Stimulated activated CD8-positive, alpha-beta memory T cell treated with anti-CD3 and anti-CD28 coated beads, Interleukin-4, amount 100 ng/mL, for 48 hours (primary cell): ENCODE measurements around the gene ANKMY2.
"Not testable (repeated sequence)": the region's sequence is repeated elsewhere in the genome, so short reads cannot be mapped to it uniquely, and the experiment has no call there.

Experiments
- DNase-seq: peaks from one replicate; pipeline ENCODE4 v3.0.0-alpha.2; 2020

Gene ANKMY2

GRCh38 chr7:16616542-16616941 is 29.0 kb downstream of the ANKMY2 start:
- DNase-seq: no peak

DNA sequence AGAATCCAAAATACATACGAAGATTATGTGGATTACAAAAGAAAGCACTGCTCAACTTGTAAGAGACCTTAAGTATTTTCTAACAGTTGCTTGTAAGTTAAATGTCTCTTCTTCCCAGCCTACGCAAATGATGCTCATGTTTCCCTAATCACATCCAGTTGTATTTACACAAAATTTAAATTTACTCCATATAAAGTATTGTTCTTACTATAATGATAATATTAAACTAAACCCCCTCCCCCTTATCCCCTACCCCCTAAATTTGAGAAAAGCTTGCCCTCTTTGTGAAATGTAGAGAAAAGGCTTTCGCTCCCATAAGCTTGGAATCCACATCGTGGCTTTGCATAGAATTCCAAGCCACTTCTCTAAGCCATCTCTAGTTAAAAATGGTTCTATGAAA is 29.4 kb downstream of the ANKMY2 start:
- no peak for DNase-seq

DNA sequence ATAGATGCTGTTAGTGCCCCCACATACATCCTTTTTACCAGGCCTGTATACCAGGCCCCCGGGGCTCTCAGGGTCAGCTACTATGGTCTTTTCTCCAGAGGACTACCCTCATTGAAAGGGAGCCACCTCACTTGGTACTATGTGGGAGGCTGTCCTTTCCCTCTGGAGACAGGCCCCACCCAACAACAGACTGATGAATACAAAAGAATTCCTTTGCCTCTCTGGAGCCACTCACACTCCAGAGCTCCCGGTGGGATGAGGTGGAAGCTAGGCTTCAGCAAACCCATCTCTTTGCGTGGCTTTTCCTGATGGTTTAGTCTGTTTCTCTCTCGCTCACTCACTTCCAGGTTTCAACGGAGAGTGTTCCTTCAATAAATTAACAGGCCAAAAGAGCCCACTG is 30.3 kb downstream of the ANKMY2 start:
- DNase-seq: no peak

- DNase-seq: no peak
Observed at GRCh38 chr7:16611711-16612110, 33.8 kb downstream of the ANKMY2 start.

DNA sequence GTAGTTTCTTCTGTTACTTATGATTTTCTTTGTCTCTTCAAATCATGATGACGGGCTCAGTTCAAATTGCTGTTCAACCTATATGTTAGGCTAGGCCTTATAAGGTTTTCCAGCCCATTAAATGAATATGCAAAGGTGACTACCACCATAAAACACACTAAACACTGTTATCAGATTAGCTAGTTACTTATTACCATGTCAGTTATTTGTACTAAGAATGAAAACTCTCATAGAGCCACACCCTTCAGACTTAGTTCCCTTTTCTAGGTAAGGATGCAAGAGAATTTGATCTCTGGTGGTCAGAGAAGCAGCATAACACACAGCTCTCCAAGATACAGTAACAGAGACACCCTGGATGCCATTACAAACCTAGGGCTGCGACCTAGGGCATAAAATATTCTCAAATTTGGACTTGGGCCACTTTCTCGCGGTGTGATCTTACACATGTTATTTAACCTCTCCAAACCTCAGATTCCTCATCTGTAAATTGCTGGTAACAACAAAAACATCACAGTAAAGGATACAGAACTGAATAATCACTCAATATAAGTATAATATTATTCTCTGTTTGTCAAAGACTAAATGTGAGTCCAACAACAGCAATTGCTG is 35.6 kb downstream of the ANKMY2 start:
- no peak for DNase-seq

DNA sequence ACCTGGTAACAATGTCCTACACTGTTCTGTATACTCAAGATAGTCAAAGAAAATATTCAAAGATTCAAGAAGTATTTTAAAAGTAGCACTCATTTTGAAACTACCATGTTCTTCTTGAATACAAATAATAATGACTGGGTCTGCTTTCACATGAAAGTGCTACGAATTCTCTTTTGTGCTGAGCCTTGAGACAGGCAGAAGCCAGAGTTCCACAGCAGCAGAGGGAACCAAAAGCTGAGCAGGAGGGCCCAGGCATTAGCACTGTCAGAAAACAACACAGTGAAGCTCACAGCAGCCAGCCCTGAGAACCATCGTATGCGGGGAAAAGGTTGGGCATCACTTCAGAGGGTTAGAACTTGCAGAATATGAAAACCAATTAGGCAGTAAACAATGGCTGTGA is 38.9 kb downstream of the ANKMY2 start:
- DNase-seq: no peak

DNA sequence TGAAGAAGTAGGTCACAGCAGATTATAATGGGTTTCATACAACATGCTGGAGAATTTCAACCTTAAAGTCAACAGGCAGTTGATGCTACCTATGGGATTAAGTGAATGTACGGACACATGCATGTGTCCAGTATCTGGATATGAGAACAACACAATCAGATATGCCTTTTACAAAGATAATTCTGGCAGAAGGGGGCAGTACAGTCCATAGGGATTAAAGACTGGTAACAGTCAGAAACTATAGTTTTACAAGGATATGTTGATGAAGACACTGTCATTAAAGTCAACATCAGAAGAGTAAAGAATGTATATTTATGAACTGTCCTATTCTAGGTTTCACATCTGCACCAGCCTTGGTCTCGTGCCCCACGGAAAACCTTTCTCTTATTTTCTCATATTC is 41.5 kb downstream of the ANKMY2 start:
- no peak for DNase-seq

- no peak for DNase-seq
Observed at GRCh38 chr7:16603633-16604032, 41.9 kb downstream of the ANKMY2 start.

DNA sequence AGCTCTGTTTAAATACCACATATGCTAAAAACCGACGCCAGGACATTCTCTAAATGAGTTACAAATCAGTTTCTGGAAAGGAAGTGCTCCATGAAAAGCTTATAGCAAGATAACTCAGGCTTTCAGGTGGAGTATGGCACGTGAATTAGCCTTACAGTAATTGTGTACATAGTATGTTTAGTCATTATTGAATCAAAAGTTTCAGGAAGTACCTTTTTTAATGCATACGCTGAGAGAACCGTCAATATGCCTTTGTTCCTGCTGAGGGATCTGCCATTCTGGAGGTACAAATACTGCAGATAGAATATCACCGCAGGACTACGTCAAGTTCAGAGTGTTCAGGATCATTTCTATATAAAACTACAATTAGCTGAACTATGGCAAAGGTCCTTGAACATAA is 45.7 kb downstream of the ANKMY2 start:
- no peak for DNase-seq

- no peak for DNase-seq
Observed at GRCh38 chr7:16598015-16598414, 47.5 kb downstream of the ANKMY2 start.

- not testable (repeated sequence) for DNase-seq
Observed at GRCh38 chr7:16595596-16595995, 50.0 kb downstream of the ANKMY2 start.

DNA sequence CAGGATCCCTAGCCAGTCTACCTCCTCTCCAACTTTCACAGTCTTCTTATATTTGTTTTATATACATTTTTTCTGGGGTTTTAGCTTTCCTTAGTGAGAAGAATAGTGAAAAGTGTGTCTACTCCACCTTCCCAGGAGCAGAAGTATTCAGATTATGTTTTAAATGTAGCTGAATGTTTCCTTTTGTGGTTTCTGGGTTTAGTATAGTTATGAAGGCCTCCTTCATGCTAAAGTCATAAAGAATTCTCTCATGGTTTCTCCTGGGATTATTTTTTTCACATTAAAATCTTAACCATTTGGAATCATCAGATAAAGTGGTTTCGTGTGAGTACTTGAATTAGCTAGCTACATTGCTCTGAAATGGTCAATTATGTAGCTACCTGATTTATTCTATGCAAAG is 50.9 kb downstream of the ANKMY2 start:
- DNase-seq: no peak

DNA sequence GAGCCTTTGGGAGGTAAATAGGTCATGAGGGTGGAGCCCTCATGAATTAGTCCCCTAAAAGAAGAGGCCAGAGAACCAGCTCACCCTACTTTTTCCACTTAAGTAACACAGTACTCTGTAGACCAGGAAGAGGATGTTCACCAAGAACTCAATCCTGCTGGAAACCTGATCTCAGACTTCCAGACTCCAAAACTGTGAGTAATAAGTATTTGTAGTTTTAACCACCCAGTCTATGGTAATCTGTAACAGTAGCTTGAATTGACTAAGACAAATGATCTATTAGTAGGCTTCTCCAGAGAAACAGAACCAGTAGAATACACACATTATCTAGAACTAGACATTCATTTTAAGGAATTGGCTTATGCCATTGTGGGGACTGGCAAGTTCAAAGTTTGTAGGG is 51.5 kb downstream of the ANKMY2 start:
- no peak for DNase-seq

DNA sequence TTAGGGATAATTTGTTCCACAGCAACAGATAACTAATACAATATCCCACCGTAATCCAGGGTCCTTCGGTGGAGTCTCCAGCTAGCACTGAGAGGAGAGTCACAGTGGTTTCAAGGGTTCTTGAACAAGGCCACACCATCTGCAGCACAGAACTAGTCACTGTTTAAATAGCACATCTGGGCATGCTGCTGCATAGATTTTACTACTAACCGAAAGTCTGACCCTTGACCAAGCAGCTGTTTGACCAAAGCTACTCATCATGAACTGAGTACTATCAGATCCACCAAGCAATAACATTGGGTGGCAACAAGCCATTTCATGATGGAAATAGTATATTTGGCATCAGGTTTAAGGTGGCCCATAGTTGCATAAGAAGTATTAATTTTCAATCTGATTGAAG is 53.2 kb downstream of the ANKMY2 start:
- no peak for DNase-seq

DNA sequence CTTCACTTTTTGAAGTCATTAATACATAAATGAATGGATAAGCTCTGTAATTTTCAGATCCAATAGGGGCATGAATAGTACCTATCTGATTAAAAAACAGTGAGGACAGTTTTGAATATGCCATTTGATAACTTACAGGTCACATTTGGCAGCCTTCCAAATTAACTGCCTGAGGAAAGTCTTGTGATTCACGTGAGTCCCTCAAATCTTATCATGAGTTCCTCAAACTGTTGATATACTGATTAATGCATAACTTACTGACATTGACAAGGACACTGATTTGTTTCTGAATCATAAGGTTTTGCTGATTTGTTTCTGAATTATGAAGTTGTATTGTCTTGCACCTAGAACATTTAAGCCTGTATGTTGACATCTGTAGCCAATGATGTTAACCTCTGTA is 55.1 kb downstream of the ANKMY2 start:
- DNase-seq: no peak

- no peak for DNase-seq
Observed at GRCh38 chr7:16589881-16590280, 55.7 kb downstream of the ANKMY2 start.

GRCh38 chr7:16587790-16588189 is 57.8 kb downstream of the ANKMY2 start:
- no peak for DNase-seq

GRCh38 chr7:16587129-16587528 is 58.4 kb downstream of the ANKMY2 start:
- no peak for DNase-seq

DNA sequence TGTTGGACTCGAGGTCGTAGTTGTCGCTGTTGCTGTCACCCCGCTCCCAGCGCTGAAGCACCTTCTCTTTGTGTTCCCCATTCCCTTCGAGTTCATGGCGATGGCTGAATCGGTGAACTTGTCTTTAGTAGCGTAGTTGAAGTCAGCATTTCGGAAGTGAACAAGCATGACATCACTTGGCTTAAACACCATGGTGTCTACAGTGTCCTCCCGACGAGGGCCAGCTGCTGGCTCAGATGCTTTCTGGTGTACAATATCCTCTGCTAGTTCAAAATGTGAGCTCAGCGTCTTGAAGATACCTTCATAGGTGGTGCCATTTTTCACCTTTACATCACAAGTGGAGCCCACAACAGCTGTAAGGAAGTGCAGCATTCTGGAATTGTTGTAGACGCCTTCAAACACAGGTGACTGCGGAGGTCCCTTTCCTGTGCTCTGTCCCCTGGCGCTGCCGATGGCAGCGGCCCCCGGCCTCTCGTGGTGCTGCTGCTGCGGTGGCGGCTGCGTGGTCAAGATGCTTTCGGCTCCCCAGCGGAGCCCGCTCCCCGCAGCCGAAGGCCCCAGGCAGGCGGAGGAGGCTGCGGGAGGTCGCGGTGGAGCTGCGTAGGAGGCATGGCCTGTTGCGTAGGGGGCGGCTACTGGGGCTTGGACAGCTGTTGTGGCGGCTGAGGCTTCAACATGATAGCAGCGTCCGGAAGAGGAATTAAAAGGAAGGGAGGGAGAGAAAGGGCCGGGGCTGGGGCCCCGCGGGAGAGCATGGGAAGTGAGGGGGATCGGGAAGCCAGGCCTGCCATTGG is 59.3 kb downstream of the ANKMY2 start:
- DNase-seq: no peak

GRCh38 chr7:16585540-16585939 is 60.0 kb downstream of the ANKMY2 start:
- no peak for DNase-seq

- no peak for DNase-seq
Observed at GRCh38 chr7:16583834-16584233, 61.7 kb downstream of the ANKMY2 start.

DNA sequence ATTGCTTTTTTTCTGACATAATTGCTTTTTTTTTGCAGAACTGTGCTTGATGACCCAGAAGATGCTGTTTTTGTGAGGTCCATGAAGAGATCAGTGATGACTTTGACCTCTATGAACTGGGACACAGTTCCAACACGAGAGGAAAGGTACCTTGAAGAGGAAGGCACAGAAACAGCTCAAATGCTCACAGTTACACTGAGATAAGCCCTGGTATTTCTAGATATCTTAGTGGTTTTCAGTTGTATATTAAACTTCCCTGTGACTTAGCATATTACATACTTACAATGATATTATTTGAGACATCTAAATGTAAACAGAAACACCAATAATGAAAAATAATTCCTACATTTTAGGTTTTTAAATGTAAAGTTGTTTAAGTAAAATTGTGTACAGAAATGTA is 64.3 kb downstream of the ANKMY2 start:
- no peak for DNase-seq

- no peak for DNase-seq
Observed at GRCh38 chr7:16579216-16579615, 66.3 kb downstream of the ANKMY2 start.

- no peak for DNase-seq
Observed at GRCh38 chr7:16571941-16572340, 73.6 kb downstream of the ANKMY2 start.

DNA sequence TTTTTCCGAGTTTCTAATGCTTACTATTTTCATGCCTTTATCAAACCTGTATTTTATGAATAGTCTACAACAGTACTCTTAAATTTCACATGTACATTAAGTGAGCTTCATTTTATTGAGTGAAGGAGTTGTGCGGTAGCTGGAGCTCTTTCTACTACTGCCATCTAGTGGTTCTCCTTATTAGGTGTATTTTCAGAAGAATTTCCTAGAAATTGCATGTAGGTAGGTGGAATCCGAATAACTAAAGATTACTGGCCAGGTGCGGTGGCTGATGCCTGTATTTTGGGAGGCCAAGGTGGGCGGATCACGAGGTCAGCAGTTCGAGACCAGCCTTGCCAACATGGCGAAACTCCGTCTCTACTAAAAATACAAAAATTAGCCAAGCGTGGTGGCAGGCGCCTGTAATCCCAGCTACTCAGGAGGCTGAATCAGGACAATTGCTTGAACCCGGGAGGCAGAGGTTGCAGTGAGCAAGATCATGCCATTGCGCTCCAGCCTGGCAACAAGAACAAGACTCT is 80.6 kb downstream of the ANKMY2 start:
- DNase-seq: no peak
